Body of pancreas (tissue), 4 donors: ENCODE measurements around the gene CAAP1.

Experiments used
- CTCF ChIP-seq, 7 experiments: fragments of 450-650 bp in 4 of 7; fragments of 200-600 bp in 3 of 7; sonication (generic) in 3 of 7; IDR thresholded peaks; one replicate each; pipeline ENCODE4 v1.5.1; 2016 to 2019; ENCODE audit warnings: antibody characterized with exemption in 7 of 7
- POLR2A ChIP-seq, 3 donors: fragments of 450-650 bp; IDR thresholded peaks; one replicate each; pipeline ENCODE4 v1.6.1; 2016; ENCODE audit warnings: antibody characterized with exemption in 3 of 3, mild to moderate bottlenecking in 2 of 3

DNA sequence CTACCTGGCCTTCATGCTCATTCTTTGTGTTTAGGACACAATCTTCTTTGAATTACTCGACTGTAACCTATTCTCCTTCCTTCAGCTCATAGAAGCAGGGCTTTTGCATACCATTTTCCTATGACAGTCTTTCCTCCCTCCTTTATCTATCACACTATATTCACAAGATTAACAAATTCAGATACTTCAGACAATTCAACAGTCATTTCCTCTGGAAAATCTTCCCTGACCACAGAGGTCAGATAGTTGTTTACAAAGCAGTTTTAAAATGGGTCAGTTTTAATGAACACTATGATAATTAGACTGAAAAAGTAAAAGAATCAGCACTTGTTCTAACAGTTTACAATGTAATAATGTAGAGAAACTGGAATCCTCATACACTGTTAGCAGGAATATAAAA, 4.3 kb downstream of the CAAP1 start:
- TF ChIP-seq CTCF (IDR thresholded peaks at IDR 0.05) = no peak
- TF ChIP-seq POLR2A (IDR thresholded peaks at IDR 0.05) = no peak
